ENCODE data around the gene SLC25A26.

The SLC25A26 gene

GRCh38 chr3:66372681-66373350 lies 152.0 kb downstream of the SLC25A26 start:
- no peak for DNase-seq (ENCODE audit: low read depth in 3 of 3)

- no peak for DNase-seq (ENCODE audit: low read depth in 3 of 3)
Observed at GRCh38 chr3:66376568-66376967, 155.8 kb downstream of the SLC25A26 start.

- DNase-seq (ENCODE audit: low read depth in 3 of 3): no peak
Observed at GRCh38 chr3:66377800-66378199, 157.0 kb downstream of the SLC25A26 start.

GRCh38 chr3:66378256-66378655 lies 157.5 kb downstream of the SLC25A26 start:
- DNase-seq (ENCODE audit: low read depth in 3 of 3): peak in 1 of 3 experiments; percentile 12

GRCh38 chr3:66379565-66379964 lies 158.8 kb downstream of the SLC25A26 start:
- DNase-seq (ENCODE audit: low read depth in 3 of 3): no peak

GRCh38 chr3:66380200-66380932 lies 159.6 kb downstream of the SLC25A26 start:
- DNase-seq (ENCODE audit: low read depth in 3 of 3): no peak

GRCh38 chr3:66381626-66382025 lies 160.8 kb downstream of the SLC25A26 start:
- no peak for DNase-seq (ENCODE audit: low read depth in 3 of 3)

- no peak for DNase-seq (ENCODE audit: low read depth in 3 of 3)
Observed at GRCh38 chr3:66382142-66382541, 161.3 kb downstream of the SLC25A26 start.

- DNase-seq (ENCODE audit: low read depth in 3 of 3): no peak
Observed at GRCh38 chr3:66383023-66383422, 162.2 kb downstream of the SLC25A26 start.

- no peak for DNase-seq (ENCODE audit: low read depth in 3 of 3)
Observed at GRCh38 chr3:66383998-66384745, 163.4 kb downstream of the SLC25A26 start.

- no peak for DNase-seq (ENCODE audit: low read depth in 3 of 3)
Observed at GRCh38 chr3:66385066-66385465, 164.3 kb downstream of the SLC25A26 start.

GRCh38 chr3:66386011-66386924 lies 165.5 kb downstream of the SLC25A26 start:
- DNase-seq (ENCODE audit: low read depth in 3 of 3): no peak

GRCh38 chr3:66386925-66387650 lies 166.3 kb downstream of the SLC25A26 start:
- no peak for DNase-seq (ENCODE audit: low read depth in 3 of 3)

- no peak for DNase-seq (ENCODE audit: low read depth in 3 of 3)
Observed at GRCh38 chr3:66390013-66390412, 169.2 kb downstream of the SLC25A26 start.

GRCh38 chr3:66392512-66392911 lies 171.7 kb downstream of the SLC25A26 start:
- no peak for DNase-seq (ENCODE audit: low read depth in 3 of 3)

GRCh38 chr3:66392966-66393332 lies 172.1 kb downstream of the SLC25A26 start:
- no peak for DNase-seq (ENCODE audit: low read depth in 3 of 3)

GRCh38 chr3:66393333-66394005 lies 172.7 kb downstream of the SLC25A26 start:
- DNase-seq (ENCODE audit: low read depth in 3 of 3): no peak

- DNase-seq (ENCODE audit: low read depth in 3 of 3): peak in 1 of 3 experiments; percentile 29
Observed at GRCh38 chr3:66394019-66394752, 173.4 kb downstream of the SLC25A26 start.

GRCh38 chr3:66394753-66395249 lies 174.0 kb downstream of the SLC25A26 start:
- no peak for DNase-seq (ENCODE audit: low read depth in 3 of 3)
